ENCODE data around the gene C1orf105.
"Not testable (repeated sequence)": the region's sequence is repeated elsewhere in the genome, so short reads cannot be mapped to it uniquely, and the experiment has no call there.

C1orf105 gene

GRCh38 chr1:172420385-172420784 lies at the start of gene C1orf105:
TSS of gene C1orf105 (plus strand) at chr1:172420685. CDS start at chr1:172420886, 201 bp downstream.
- TF ChIP-seq, protein P1, sequence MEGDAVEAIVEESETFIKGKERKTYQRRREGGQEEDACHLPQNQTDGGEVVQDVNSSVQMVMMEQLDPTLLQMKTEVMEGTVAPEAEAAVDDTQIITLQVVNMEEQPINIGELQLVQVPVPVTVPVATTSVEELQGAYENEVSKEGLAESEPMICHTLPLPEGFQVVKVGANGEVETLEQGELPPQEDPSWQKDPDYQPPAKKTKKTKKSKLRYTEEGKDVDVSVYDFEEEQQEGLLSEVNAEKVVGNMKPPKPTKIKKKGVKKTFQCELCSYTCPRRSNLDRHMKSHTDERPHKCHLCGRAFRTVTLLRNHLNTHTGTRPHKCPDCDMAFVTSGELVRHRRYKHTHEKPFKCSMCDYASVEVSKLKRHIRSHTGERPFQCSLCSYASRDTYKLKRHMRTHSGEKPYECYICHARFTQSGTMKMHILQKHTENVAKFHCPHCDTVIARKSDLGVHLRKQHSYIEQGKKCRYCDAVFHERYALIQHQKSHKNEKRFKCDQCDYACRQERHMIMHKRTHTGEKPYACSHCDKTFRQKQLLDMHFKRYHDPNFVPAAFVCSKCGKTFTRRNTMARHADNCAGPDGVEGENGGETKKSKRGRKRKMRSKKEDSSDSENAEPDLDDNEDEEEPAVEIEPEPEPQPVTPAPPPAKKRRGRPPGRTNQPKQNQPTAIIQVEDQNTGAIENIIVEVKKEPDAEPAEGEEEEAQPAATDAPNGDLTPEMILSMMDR (IDR thresholded peaks at IDR 0.05; ENCODE audit: control insufficient read depth, extremely low read depth, insufficient read depth) = no peak
- no peak within 1 kb of the TSS for H3K4me3 ChIP-seq (ENCODE audit: low read depth, low read length)

GRCh38 chr1:172371646-172372045 lies 48.8 kb upstream of the C1orf105 start:
- DNase-seq (ENCODE audit: low read depth); H3K4me3 ChIP-seq (ENCODE audit: low read depth, low read length): not testable (repeated sequence)

More at GRCh38 chr1:172420385-172420784, at the start of gene C1orf105:
- DNase-seq (ENCODE audit: low read depth) = no peak

GRCh38 chr1:172373864-172374263 lies 46.6 kb upstream of the C1orf105 start:
- no peak overlapping the region for H3K4me3 ChIP-seq (ENCODE audit: low read depth, low read length)
- no peak for DNase-seq (ENCODE audit: low read depth)
- TF ChIP-seq, protein P1 (IDR thresholded peaks at IDR 0.05; ENCODE audit: control insufficient read depth, extremely low read depth, insufficient read depth) = no peak

DNA sequence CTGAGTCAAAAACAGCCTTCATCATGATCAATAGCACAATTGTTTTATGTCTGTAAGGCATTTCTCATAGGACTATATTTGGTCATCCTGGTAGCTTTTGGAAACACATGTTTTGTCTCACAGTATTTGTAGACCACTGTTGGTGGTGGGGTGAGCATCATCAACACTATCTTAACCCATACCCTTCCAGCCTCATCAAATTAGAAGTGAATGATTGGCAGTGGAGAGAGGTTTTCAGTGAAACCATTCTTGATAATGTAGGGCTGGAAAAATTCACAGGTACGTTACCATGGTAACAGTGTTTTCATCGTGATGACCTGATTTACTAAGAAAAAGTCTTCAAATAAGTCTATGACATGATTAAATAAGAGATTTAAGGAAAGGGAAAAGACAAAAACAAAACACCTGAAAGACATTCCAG lies 45.3 kb upstream of the C1orf105 start:
- TF ChIP-seq, protein P1 (IDR thresholded peaks at IDR 0.05; ENCODE audit: control insufficient read depth, extremely low read depth, insufficient read depth) = no peak
- DNase-seq (ENCODE audit: low read depth) = no peak
- no peak overlapping the region for H3K4me3 ChIP-seq (ENCODE audit: low read depth, low read length)

GRCh38 chr1:172376431-172376830 lies 44.1 kb upstream of the C1orf105 start:
- DNase-seq (ENCODE audit: low read depth) = no peak
- H3K4me3 ChIP-seq (ENCODE audit: low read depth, low read length) = no peak overlapping the region
- TF ChIP-seq, protein P1 (IDR thresholded peaks at IDR 0.05; ENCODE audit: control insufficient read depth, extremely low read depth, insufficient read depth) = no peak

DNA sequence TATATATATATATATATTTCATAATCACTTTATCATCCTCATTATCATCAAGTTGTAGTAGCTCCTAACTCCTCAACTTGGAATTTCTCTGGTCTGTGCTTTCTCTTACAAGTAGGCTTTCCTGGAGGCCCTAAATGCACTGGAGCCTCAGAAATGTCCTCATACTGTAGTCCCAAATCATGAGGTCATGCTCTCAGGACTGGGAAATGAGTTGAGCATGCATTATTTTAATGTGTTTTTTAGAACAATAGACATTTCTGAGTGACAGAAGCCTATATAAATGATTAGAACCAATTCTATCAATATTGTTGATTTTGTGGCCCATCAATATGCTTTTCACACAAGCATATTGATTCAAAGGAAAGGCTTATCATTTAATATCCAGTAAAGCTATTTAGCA lies 42.9 kb upstream of the C1orf105 start:
- no peak for DNase-seq (ENCODE audit: low read depth)
- TF ChIP-seq, protein P1 (IDR thresholded peaks at IDR 0.05; ENCODE audit: control insufficient read depth, extremely low read depth, insufficient read depth) = no peak

DNA sequence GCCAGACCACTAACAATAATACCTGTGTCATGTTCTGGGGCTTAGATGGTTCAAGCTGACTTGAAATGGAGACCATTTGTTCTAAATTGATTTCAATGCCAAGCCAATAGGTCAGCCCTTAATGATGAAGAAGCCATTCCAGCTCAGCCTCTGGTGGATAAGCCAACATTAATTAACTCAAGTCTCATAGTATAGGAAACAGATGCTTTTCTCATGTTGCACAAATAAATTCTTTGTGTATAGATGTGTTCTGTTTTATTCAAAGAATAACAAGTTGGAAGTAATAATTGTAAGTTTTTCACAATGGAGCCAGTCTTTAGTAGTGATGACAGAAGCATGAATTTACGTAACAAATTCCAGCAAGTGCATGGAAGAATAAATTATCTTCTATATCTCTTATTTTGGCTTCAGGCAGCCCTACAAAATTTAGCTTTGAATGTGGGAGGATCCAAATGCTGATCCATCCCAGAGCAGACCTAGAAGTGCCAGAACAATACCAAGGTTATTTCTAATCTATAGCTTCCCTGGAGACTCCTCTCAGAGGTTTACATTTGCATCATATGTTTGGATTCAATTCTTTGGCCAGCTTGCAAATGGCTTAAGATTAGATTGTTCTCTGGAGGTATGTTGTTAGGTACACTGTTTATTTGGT lies 42.2 kb upstream of the C1orf105 start:
- no peak for DNase-seq (ENCODE audit: low read depth)
- TF ChIP-seq, protein P1 (IDR thresholded peaks at IDR 0.05; ENCODE audit: control insufficient read depth, extremely low read depth, insufficient read depth) = no peak

More for the DNA sequence above, 42.9 kb upstream of the C1orf105 start:
- no peak overlapping the region for H3K4me3 ChIP-seq (ENCODE audit: low read depth, low read length)

More for the DNA sequence above, 42.2 kb upstream of the C1orf105 start:
- H3K4me3 ChIP-seq (ENCODE audit: low read depth, low read length) = no peak overlapping the region

All from LNCaP clone FGC (cell line).